ENCODE data around the gene SNX8. TPM values are rescaled to one million over a fixed set of nuclear protein-coding genes. Genes with fewer than 3 reads are reported as not detected.

The SNX8 gene
- total and polyA plus RNA-seq, 2 experiments from 2014 or later = 6.3 to 12.8 TPM

DNA sequence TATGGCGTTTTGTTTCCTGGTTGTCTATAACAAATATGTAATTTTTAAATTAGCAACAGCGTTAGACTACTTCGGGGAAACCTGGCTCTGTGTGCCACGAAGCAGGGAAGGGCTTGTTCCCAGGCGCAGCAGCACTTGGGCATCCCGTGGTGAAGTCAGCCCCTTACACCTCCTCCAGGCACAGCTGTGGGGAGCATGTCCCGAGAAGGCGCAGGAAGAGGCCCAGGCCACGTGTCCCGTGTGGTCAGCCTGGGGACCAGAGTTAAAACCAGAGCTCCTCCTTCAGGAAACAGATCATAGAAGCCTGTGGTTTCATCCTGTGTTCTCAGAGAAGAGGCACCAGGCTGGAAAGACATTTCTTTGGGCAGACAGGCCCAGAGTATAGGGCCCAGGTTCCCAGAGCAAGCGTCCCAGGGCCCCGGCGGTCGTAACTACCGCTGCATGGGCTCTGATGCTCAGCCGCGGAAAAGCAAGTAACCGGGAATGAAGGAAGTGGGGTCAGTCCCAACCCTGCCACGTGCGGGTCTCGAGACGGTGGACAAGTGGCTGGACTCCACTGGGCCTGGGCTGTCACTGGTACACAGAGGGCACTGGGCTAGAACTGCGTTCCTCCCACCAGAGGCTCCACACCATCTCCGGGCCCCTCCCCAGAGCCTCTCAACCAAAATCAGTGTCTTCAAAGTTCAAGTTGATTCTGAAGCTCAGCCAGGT is 65.1 kb downstream of the SNX8 start:
- Histone ChIP-seq H3K27me3 (no peaks in the 10 kb centered on the region), H3K27ac (no peak overlapping the region), H3K9me3 (ENCODE audit: low read depth) (no peaks in the 10 kb centered on the region), H3K36me3 (no peaks in the 10 kb centered on the region), H3K4me3 (no peak overlapping the region), H3K4me1 (ENCODE audit: low read depth) (no peaks in the 10 kb centered on the region)
- peak in 1 of 2 donors; percentile 95 for DNase-seq (ENCODE audit: low read depth in 1 of 2, low spot score in 1 of 2)
- TF ChIP-seq, protein P1, sequence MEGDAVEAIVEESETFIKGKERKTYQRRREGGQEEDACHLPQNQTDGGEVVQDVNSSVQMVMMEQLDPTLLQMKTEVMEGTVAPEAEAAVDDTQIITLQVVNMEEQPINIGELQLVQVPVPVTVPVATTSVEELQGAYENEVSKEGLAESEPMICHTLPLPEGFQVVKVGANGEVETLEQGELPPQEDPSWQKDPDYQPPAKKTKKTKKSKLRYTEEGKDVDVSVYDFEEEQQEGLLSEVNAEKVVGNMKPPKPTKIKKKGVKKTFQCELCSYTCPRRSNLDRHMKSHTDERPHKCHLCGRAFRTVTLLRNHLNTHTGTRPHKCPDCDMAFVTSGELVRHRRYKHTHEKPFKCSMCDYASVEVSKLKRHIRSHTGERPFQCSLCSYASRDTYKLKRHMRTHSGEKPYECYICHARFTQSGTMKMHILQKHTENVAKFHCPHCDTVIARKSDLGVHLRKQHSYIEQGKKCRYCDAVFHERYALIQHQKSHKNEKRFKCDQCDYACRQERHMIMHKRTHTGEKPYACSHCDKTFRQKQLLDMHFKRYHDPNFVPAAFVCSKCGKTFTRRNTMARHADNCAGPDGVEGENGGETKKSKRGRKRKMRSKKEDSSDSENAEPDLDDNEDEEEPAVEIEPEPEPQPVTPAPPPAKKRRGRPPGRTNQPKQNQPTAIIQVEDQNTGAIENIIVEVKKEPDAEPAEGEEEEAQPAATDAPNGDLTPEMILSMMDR (IDR thresholded peaks at IDR 0.05; ENCODE audit: low read depth, low read length) = peak; percentile 19

DNA sequence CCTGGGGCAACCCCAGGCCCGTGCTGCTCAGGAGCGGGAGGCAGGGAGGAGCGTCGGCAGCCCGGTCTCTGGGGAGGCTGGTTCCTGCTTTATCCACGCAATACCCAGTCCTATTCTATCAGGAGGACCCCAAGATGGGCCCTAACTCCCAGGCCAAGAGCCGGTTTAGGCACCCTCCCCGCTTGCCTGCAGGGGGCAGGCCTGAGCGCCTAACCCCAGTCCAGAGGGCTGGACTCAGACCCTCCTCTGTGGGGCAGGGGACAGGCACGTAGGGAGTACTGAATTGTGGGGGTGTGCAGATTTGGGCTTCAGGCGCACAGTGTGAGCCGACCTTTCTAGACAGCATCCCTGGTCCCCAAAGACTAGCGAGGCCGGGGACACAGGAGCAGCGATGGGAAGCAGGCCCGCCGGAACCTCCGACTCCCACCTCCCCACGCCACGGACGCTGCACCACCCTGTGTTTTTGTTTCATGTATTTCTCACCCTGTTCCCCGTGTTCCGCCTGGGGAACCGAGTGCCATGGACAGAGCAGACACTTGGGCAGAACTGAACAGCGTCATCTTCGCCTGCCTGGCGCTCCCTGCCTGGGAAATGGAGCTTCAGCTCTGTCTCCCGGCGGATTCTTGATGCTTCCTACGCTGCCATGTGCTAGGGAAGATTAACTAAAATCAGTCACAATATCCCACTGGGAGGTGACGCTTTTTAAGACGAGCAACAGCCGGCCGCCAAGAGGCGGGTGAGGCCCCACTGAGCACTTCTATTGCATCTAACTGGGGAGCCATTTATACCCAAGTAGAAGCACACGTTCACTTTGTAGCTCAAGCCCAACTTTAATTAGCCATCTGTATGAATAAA is 66.9 kb downstream of the SNX8 start:
- Histone ChIP-seq H3K27me3 (no peaks in the 10 kb centered on the region), H3K27ac (no peak overlapping the region), H3K9me3 (ENCODE audit: low read depth) (no peaks in the 10 kb centered on the region), H3K36me3 (no peaks in the 10 kb centered on the region), H3K4me3 (no peak overlapping the region), H3K4me1 (ENCODE audit: low read depth) (no peaks in the 10 kb centered on the region)
- DNase-seq (ENCODE audit: low read depth in 1 of 2, low spot score in 1 of 2) = peak; percentile 47 to 51
- TF ChIP-seq, protein P1 (IDR thresholded peaks at IDR 0.05; ENCODE audit: low read depth, low read length) = peak; percentile 83

DNA sequence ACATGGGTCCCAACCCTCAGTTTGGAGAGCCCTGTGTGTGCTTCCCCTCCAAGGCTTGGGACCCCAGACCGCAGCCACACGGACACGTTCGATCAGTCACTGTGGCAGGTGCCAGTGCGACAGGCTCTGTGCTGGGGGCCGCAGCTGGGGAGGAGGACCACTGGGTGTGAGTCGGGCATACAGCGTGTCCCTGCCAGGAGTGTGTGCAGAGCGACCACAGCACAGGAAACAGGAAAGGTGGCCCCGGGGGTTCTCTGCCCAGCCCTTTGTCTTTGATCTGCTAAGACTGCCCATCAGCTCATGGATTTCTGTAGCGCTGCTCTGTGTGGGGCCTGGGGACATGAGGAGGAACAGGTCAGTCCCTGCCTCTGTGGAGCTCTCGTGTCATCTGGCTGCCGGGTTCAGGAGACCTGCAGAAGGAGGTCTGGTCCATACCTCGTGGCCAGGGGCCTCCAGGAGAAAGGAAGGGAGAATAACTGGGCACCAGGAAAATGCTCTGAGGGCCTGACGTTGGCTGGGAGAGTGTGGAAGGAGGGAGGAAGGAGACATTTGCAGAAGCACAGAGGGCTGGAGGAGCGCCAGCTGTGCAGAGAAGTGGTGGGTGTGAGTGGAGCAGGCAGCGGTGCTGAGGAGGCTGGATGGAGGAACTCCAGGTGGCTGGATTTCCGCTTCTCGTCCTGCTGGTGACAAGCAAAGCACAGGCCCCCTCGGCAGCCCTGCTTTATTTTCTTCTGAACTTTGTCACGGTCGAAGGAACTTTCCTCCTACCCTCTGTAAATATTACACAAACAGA is 68.2 kb downstream of the SNX8 start:
- peaks cover 2% of the 10 kb centered on the region for H3K4me1 ChIP-seq (ENCODE audit: low read depth)
- DNase-seq (ENCODE audit: low read depth in 1 of 2, low spot score in 1 of 2) = peak in 1 of 2 donors; percentile 59
- no peak overlapping the region for H3K4me3 ChIP-seq
- TF ChIP-seq, protein P1 (IDR thresholded peaks at IDR 0.05; ENCODE audit: low read depth, low read length) = no peak
- no peaks in the 10 kb centered on the region for H3K9me3 ChIP-seq (ENCODE audit: low read depth)
- H3K27ac ChIP-seq = no peak overlapping the region
- H3K27me3 ChIP-seq = no peaks in the 10 kb centered on the region
- no peaks in the 10 kb centered on the region for H3K36me3 ChIP-seq

DNA sequence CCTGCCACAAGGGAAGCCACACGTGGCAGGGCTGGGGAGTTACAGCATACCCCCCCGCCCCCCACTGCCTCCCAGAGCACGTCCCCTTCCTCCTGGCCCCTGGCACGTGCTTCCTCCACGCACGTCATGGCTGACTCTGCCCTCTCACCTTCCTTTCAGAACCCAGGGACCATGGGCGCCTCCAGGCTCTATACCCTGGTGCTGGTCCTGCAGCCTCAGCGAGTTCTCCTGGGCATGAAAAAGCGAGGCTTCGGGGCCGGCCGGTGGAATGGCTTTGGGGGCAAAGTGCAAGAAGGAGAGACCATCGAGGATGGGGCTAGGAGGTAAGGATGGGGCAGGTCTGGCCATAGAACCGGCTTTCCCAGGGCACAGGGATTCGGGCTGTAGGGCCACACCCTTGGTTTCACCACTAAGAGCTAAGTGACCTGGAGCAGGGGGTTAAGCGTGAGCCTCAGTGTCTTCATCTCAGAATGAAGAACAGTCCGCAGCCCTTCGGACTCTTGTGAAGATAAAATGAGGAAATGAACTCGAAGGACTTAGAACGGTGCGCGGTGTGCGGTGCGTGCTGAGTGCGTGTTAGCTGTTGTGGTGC is 69.7 kb downstream of the SNX8 start:
- no peaks in the 10 kb centered on the region for H3K36me3 ChIP-seq
- H3K4me1 ChIP-seq (ENCODE audit: low read depth) = peaks cover 4% of the 10 kb centered on the region
- no peak for DNase-seq (ENCODE audit: low read depth in 1 of 2, low spot score in 1 of 2)
- TF ChIP-seq, protein P1 (IDR thresholded peaks at IDR 0.05; ENCODE audit: low read depth, low read length) = no peak
- no peak overlapping the region for H3K4me3 ChIP-seq
- no peaks in the 10 kb centered on the region for H3K27me3 ChIP-seq
- H3K9me3 ChIP-seq (ENCODE audit: low read depth) = no peaks in the 10 kb centered on the region
- H3K27ac ChIP-seq = no peak overlapping the region

DNA sequence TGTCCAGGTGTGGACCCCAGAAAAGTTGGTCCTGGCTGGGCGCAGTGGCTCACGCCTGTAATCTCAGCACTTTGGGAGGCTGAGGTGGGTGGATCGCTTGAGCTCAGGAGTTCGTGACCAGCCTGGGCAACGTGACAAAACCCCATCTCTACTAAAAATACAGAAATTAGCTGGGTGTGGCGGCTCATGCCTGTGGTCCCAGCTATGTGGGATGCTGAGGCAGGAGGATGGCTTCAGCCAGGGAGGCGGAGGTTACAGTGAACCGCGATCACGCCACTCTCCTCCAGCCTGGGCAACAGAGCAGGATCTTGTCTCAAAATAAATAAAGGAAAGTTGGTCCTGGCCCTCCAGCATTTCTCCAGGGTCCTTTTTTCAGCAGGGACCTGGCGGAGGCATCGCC is 70.8 kb downstream of the SNX8 start:
- Histone ChIP-seq H3K9me3 (ENCODE audit: low read depth) (no peaks in the 10 kb centered on the region), H3K27me3 (no peaks in the 10 kb centered on the region), H3K36me3 (peaks cover 6% of the 10 kb centered on the region), H3K4me3 (no peak overlapping the region), H3K27ac (no peak overlapping the region), H3K4me1 (ENCODE audit: low read depth) (peaks cover 4% of the 10 kb centered on the region)
- TF ChIP-seq, protein P1 (IDR thresholded peaks at IDR 0.05; ENCODE audit: low read depth, low read length) = no peak
- no peak for DNase-seq (ENCODE audit: low read depth in 1 of 2, low spot score in 1 of 2)

Data from cardiac muscle cell (in vitro differentiated cells and primary cell).